ENCODE measurements around the gene CAMK2D.
"Not testable (repeated sequence)": the region's sequence is repeated elsewhere in the genome, so short reads cannot be mapped to it uniquely, and the experiment has no call there.

CAMK2D gene
- 80.8 to 109 (median 95.0) reads per million in 4 donors for total RNA-seq

DNA sequence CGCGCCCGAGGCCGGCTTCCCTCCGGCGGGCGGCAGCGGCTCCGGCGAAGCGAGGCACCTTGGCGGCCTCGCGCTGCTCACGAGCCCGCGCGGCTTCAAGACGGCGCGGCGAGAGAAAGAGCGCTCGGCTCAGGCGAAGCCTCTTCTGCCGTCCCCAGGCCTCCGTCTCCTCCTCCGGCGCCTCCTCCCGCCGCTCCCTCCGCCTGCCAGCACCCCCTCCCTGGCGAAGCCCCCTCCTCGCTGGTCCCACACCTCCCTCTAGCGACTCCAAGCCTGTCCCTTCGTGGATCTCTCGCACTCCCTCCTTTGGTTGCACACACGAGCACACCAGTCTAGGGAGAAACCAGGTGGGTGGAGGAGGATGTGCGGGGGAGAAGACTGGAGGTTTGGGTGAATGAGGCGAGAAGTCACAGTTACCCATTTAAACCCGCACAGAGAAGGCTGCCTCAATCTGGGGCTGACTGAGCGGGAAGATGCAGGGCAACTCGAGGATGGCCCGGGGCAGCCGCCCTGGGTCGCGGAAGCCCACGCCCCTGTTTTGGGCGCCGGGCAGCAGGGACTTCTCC, at the start of gene CAMK2D:
Gene CAMK2D (minus strand): TSS at position 119 of the 566 bp plus-strand sequence. CDS start 670 bp downstream, outside the sequence.
- peak; percentile 69 to 89 (median 78) for DNase-seq

DNA sequence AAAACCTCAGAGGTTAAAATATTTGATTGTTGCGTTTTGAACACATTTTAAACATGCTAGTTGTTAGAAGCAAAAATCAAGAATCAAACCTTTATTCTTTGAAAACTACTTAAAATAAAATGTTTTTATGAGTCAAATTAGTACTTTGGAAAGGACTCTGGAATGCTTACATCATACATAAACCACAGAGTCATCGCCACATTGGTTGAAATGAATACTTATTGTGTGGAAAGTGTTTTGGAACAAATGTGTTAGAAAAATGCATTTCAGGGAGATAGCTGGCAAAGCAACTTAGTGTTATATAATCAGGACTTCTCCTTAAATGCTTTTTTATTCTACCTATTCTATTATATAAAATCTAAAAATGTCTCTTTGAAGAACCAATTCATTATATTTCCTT, 49.4 kb upstream of the CAMK2D start:
- no peak for DNase-seq

DNA sequence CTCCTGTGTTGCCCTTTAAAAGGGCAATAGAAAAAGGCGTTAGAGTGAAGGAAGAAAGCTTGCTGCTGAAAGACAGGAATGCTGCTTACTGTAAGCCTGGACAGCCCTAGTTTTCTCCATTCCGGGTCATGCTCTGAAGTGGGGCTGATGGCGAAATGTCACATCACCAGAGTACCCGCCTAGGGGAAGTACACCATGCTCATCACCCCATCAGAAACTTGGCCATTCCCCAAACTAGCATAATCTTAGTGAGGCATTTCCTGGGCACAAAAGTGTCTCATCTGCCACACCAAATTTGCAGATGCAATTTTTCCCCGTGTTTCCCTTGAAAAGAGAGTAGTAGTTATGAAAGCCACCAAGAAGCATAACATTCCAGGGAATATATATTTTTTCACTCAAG, 47.8 kb upstream of the CAMK2D start:
- no peak for DNase-seq

DNA sequence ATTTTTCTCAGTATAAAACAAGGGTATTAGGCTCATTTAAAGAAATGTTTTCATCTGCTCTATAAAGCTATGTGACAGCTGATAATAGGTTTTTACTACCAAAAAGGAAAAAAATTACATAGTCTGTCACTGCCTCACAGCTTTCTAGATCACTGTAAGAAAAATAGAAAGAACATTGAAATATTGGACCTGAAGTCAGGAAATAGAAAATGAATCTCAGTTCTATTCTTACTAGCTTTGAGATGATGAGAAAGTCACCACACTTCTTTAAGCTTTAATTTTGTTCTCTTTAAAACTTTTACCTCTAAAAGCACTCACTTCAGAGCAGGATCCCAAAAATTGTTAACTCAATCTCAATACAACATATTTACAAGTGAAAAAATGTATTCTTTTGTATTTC, 45.3 kb upstream of the CAMK2D start:
- no peak for DNase-seq

DNA sequence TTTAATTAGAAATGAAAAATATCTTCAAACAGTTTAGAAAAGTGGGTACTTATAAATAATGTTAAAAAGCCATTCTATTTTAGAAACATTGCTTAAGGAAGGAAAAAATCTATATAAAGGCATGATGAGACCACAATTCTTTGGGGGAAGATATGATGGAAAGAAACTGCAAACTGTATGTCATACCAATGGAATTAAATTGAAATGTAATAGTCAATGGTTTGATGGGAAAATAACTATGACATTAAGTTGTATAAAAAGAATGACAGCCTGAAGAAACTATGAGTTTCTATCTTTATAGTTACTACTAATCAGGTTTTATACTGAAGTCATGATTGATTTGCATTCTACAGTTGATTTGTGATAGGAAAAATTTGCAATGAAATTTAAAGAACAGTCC, 40.3 kb upstream of the CAMK2D start:
- DNase-seq, result no peak

DNA sequence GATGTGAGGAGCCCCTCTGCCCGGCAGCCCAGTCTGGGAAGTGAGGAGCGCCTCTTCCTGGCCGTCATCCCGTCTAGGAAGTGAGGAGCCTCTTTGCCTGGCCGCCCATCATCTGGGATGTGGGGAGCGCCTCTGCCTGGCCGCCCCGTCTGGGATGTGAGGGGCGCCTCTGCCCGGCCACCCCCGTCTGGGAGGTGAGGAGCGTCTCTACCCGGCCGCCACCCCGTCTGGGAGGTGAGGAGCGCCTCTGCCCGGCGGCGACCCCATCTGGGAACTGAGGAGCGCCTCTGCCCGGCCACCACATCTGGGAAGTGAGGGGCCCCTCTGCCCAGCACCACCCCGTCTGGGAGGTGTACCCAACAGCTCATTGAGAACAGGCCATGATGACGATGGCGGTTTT, 34.8 kb upstream of the CAMK2D start:
- not testable (repeated sequence) for DNase-seq

DNA sequence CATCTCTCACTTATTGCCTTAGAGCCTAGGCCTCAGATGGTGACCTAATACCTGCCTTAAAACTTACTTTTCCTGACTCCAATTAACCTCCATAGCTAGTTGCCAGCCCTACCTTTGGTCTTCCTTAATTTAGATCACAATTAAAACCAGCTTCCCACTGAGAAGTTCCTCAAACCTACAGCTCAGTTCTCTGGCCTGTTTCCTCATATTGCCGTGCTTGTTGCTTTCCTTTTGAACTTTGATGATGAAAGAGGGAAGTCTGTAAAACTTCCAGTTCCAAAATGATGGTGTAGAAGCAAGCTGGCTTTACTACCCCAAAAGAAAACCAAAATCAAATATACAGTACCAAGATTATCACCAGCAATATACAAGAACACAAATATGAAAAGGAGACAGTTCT, 28.9 kb upstream of the CAMK2D start:
- DNase-seq, result no peak

DNA sequence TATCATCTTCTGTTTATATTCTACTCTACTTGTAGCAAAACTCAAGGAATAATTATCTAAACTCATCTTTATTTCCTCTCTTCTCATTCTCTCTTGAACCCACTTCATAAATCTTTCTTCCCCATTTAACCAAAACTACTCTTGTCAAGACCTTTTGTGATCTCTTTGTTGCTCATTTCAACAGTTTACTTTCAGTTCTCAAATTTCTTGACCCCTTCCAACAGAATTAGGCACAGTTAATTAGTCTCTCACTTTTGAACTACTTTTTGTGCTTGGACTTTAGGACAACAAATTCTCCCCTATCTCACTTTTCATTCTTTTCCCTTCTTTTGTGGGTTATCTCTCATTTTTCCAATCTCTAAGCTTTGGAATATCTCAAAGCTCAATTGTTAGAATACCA, 27.4 kb upstream of the CAMK2D start:
- DNase-seq, result no peak

DNA sequence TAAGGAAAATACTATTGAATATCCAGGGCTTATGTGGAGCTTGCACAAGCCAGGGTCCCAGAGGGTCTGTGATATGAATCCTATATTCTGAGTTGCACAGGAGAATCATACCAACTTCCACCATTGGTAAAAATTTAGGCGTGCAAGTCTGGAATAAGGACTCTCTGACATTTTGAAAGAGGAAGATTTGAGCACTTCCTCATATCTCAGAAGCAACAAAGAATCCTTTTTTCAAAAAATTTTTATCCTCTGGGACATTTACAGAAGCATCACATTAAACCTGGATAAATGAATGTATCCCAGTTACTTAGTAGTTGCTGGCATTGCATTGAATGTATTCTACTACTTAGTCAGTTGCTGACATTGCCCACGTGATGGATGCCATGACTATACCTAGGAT, 24.2 kb upstream of the CAMK2D start:
- DNase-seq, result no peak

DNA sequence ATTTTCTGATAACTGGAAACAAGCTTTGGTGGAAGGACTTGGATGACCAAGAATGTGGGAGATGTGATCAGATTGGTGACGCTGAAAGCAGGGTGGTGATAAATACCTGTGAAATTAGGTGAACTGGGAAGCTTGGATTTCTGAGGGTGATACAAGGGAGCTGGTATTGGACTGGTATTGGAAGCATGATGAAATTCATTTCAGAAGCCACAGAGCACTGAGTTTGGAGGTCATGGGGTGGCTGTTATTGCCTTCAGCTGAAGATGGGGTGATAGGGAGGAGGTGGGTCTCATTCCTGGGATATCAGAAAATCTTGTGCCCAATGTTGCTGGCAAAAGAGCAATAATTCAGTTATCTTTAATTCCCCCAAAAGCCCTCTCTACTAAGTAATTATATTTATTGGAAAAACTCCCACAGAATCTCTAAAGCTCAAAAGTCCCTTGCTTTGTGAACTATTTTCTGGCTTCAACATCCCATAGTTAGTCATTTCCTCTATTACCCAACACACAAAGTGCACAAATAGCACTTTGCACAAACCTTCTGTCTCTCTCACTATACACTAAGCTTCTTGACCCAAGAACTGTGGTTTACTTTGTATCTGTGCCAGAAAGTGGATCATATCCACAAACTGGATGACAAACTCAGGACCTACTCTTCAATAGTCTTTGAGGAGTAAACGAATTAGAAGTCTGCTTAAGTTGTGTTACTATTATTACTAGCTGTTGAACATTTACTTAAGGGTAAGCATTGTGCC, 23.1 kb upstream of the CAMK2D start:
- DNase-seq, result no peak

DNA sequence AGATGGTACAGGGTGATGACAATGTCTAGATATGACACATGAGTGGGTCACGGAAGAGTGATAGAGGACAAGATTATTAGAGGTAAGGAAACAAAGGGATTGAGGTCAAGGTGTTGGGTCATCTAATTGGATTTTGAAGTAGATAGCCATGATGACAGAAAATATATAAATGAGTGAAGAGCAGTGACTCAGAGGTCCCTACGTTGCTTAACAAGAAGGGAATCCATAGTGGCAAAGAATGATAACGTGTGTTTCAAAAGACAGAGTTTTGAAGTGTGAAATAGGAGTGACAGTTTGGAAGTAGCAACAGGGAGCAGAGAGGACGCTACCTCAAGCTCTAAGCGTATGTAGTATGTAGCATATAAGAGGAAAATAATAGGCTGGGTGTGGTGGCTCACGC, 22.2 kb upstream of the CAMK2D start:
- DNase-seq, result no peak

DNA sequence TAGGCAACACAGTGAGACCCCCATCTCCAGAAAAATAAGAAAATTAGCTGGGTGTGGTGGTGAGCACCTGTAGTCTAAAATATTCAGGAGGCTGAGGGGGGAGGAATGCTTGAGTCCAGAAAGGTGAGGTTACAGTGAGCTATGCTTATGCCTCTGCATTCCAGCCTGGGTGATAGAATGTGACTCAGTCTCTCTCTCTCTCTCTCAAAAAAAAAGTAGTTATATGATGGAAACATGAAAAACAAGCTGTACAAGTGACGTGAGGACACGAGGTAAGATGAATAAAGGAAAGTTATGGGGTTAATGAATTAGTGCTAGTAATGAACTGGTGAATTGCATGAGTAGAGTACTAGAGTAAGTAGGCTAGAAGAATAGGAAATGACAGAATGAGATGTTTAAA, 21.8 kb upstream of the CAMK2D start:
- no peak for DNase-seq

DNA sequence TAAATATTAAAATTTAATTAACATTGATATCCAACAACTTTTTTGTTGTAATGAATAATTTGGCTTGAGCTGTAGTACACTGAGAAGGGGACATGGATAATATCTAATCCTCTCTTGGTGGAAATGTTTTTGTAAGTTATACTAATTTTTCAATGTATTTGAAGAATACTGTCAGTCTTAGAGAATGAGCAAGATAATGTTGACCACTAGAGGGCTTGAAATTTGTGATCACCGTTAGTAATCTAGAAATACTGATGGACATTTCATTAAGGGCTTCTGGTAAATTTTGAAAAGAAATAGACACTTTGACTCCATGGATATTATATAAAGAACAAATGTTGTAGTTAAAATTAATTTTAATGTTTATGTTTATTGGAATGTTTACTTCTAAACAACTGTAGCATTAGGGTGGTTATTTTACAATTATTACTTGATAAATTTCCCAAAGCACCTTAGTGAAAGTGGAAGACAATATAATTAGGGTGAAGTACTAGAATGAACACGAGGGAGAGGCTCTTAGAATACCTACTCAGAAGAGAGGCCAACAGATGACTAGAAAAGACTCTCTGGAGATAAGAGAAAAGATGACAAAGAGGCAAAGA, 20.0 kb upstream of the CAMK2D start:
- DNase-seq, result no peak

DNA sequence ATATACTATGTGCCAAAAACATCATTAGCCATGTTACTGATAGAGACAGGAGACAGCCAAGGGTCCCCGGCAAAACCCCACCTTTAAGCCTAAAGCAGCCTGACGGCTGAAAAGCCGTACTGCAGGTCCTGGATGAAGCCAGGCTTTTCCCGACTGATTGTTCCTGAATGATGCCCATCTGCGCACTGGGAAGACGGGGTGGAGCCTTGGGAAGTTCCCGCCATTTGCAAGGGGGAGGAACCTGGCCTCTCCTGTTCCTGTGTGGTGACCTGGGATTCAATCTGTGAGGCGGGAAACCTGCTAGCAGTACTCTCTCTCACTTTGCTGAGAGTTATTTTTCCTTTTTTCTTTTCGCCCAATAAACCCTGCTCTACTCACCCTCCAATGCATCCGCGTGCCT, 15.1 kb upstream of the CAMK2D start:
- DNase-seq, result no peak

DNA sequence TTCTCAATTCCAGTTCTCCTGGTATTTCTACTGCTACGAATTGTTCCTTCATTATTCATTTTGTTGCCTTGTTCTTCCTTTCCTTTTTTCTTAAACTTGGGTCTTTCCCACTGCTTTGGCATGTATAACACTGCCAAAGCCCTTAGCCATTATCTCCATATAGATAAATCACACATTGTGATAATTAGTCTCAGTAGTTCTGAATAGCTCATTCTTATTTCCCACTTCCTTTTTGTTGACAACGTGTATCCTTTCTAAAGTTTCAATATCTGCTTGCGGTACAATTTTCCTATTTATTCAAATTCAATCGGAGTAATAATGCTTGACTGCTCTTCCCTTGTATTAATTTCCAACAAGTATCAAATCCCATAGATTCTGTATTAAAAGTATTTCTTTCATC, 14.5 kb upstream of the CAMK2D start:
- DNase-seq, result no peak

DNA sequence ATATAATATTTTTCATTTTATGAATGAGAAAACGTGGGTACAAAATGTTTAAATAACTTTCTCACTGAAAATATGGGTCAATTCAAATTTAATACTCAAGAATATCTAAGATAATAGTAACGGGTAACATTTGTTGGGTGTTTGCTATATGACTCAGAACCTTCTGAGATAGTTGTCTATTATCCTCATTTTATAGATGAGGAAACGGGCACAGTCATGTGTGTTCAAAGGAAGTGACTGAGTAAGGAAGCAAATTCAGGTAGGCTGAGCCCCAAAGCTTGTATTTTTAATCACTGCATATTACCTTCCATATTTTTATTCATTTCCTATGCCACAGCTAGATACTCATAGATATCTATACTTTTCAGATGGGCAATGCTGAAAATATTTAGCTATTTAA, 12.2 kb upstream of the CAMK2D start:
- no peak for DNase-seq

DNA sequence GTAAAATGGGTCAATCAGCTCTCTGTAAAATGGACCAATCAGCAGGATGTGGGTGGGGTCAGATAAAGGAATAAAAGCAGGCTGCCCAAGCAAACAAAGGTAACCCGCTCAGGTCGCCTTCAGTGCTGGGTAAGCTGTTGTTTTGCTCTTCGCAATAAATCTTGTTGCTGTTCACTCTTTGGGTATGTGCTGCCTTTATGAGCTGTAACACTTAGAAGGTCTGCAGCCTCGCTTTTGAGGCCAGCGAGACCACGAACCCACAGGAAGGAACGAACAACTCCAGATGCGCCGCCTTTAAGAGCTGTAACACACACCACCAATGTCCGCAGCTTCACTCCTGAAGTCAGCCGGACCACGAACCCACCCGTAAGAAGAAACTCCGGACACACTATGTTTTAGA, 11.5 kb upstream of the CAMK2D start:
- no peak for DNase-seq

DNA sequence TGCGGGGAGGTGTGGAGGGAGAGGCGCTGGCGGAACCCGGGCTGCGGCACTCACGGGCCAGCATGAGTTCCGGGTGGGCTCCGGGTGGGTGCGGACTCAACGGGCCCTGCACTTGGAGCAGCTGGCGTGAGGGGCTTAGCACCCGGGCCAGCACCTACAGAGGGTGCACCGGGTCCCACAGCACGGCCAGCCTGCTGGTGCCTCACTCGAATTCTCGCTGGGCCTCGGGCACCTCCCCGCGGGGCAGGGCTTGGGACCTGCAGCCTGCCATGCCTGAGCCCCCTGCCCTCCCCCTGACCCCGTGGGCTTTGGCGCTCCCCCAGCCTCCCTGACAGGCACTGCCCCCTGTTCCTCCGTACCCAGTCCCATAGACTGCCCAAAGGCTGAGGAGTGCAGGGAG, 10.8 kb upstream of the CAMK2D start:
- no peak for DNase-seq

DNA sequence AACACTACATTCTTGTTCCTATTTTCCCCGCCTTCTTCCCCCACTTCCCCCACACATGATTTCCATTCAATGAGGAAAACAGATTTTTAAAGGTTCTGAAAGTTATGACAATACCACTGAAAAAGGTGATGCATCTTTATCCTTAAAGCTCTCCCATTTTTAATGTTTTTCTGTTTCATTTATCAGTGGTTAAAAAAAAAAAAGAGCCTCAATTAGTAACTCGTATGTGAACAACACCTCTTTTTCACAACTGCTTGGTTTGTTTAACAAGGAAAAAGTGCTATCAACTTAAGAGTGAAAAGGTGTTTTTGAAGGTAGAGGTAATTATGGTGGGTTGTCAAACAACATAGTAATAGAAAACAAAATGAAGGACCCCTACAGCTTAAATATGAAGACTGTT, 8.2 kb upstream of the CAMK2D start:
- no peak for DNase-seq

DNA sequence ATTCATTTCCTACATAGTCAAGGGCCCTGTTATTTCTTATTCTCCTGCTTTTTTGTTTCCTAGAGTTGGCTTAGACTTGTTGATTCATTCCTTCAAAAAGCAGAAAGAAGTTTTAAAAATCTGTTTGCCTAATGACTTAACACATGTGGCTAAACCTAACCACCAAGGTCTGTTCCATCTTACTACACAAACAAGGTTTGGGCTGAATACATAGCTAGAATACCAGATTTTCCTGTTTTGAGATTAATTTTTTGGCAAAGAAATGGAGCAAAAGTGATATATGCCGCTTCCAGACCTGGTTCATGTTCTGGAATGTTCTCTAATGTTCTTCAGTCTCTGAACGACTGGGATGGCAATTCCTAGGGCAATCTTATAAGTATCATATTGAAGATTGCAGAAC, 7.4 kb upstream of the CAMK2D start:
- DNase-seq, result no peak

DNA sequence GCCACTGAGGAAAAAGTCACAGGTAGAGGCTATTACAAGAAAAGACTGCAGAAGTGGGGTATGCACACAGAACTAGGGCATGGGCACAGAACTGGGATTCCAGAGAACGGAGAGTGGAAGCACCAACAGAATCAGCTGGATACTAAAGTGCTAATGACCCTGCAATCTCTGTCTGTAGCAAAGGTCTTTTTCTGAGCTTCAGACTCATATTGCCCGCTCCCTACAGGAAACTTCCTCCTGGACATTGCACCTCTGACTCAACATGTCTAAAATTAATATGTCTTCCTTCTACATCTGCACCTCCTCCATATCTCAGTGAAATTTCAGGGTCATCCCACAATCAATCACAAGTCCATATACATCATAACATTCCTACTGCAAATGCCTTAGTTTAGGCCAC, 5.3 kb upstream of the CAMK2D start:
- DNase-seq, result no peak

DNA sequence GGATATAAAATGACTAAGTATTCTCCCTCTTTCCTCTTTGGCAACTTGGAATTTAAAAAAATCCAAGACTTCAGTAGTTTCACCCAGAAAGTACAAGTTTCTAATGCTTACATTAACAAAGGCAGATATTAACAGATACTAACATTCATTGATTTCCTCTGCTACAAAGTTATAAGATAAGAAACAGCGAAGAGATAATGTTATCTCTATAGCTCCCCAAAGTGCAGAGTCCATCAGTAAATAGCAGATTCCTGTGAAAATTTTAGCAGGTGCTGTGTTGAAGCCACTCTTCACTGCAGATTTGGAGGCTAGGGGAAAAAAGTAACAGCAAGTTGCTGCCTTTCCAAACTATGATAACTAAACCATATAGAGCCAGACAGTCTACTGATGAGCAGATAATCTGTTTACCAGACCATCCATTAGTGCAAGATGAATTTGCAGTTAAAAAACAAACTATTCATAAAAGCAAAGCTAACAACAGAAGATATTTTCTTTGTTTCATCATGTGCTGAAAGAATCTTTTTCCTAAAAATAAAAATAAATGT, 3.3 kb upstream of the CAMK2D start:
- no peak for DNase-seq

DNA sequence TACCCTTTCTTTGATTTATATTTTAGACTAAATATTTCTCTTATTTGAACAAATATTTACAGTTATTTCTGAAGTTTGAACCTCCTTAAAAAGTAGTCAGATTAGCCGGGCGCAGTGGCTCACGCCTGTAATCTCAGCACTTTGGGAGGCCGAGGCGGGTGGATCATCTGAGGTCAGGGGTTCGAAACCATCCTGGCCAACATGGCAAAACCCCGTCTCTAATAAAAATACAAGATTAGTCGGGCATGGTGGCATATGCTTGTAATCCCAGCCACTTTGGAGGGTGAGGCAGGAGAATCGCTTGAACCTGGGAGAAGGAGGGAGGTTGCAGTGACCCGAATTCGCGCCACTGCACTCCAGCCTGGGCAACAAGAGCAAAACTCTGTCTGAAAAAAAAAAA, 2.4 kb upstream of the CAMK2D start:
- not testable (repeated sequence) for DNase-seq

DNA sequence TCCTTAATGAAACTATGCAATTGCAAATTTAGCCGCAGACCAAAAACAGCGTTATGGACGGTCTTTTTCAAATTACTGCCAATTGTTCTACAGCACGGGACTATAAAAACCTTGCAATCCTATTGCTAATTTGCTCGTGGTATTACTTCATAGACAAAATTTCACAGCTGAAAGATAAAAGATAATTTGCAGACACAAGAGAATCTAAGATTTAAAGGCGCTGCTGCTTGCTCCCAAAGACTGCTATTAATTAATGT, 1.4 kb upstream of the CAMK2D start:
- DNase-seq, result no peak
